HUES48 (cell line): ENCODE results near the gene NOTUM.
A peak's percentile ranks its signal among the peaks of the same experiment; 100 is the strongest.

Source experiments
- H3K27ac ChIP-seq: one replicate; pipeline ENCODE4 v1.7.0; 2013; ENCODE audit warnings: low read depth, low read length, inconsistent platforms
- H3K27me3 ChIP-seq: 2 replicates; pipeline ENCODE4 v1.6.1; 2013; ENCODE audit warnings: mild to moderate bottlenecking, low read length; ENCODE audit not compliant: control insufficient read depth, insufficient read depth
- H3K36me3 ChIP-seq: 2 replicates; pipeline ENCODE4 v1.6.1; 2013; ENCODE audit warnings: low read length; ENCODE audit not compliant: control insufficient read depth, insufficient read depth
- H3K4me1 ChIP-seq: 2 replicates; pipeline ENCODE4 v1.6.1; 2013; ENCODE audit warnings: mild to moderate bottlenecking, low read length; ENCODE audit not compliant: control insufficient read depth, insufficient read depth
- H3K4me3 ChIP-seq: 2 replicates; pipeline ENCODE4 v1.5.1; 2013; ENCODE audit warnings: mild to moderate bottlenecking, low read depth, low read length
- H3K9ac ChIP-seq: 2 replicates; pipeline ENCODE4 v1.6.1; 2013; ENCODE audit warnings: mild to moderate bottlenecking, low read depth, low read length, moderate library complexity
- H3K9me3 ChIP-seq: 2 replicates; pipeline ENCODE4 v1.6.1; 2013; ENCODE audit warnings: low read length; ENCODE audit not compliant: control insufficient read depth, insufficient read depth

NOTUM gene

GRCh38 chr17:81930142-81931125, 30.6 kb downstream of the NOTUM start:
- H3K4me1 ChIP-seq = peaks cover 7% of the 10 kb centered on the region; the same call in 1 of the 2 replicates
- H3K9ac ChIP-seq = no peak overlapping the region

GRCh38 chr17:81929253-81930141, 31.5 kb downstream of the NOTUM start:
- peaks cover 15% of the 10 kb centered on the region for H3K4me1 ChIP-seq
- H3K36me3 ChIP-seq = peaks cover 16% of the 10 kb centered on the region
- no peaks in the 10 kb centered on the region for H3K9me3 ChIP-seq
- no peak overlapping the region for H3K27ac ChIP-seq
- H3K9ac ChIP-seq = no peak overlapping the region
- peaks cover 12% of the 10 kb centered on the region; the same call in 1 of the 2 replicates for H3K27me3 ChIP-seq
- H3K4me3 ChIP-seq = no peak overlapping the region

More at GRCh38 chr17:81930142-81931125, 30.6 kb downstream of the NOTUM start:
- Histone ChIP-seq H3K9me3 (no peaks in the 10 kb centered on the region), H3K27me3 (peaks cover 12% of the 10 kb centered on the region; the same call in 1 of the 2 replicates), H3K27ac (no peak overlapping the region), H3K4me3 (no peak overlapping the region), H3K36me3 (peaks cover 26% of the 10 kb centered on the region)

- no peak overlapping the region for H3K27ac ChIP-seq
- 0 out of 2 replicates have a peak overlapping the region, but pooled peaks have one; percentile 41 for H3K9ac ChIP-seq
These were observed 32.3 kb downstream of the NOTUM start for GRCh38 chr17:81928544-81929252.

GRCh38 chr17:81927653-81928543, 33.1 kb downstream of the NOTUM start, which contains the start of gene MAFG:
Gene MAFG, minus strand, starts transcription at chr17:81927735. Its CDS starts 4,550 bp downstream, at chr17:81923185.
- Histone ChIP-seq H3K36me3 (peaks cover under 1% of the 10 kb centered on the region; the same call in 1 of the 2 replicates), H3K27ac (peak within 1 kb of the TSS; percentile 88), H3K4me1 (peaks cover 29% of the 10 kb centered on the region)

More at GRCh38 chr17:81928544-81929252, 32.3 kb downstream of the NOTUM start:
- Histone ChIP-seq H3K9me3 (no peaks in the 10 kb centered on the region), H3K36me3 (peaks cover 8% of the 10 kb centered on the region), H3K4me3 (peak overlapping the region; percentile 73), H3K27me3 (peaks cover 12% of the 10 kb centered on the region; the same call in 1 of the 2 replicates), H3K4me1 (peaks cover 23% of the 10 kb centered on the region)

GRCh38 chr17:81927152-81927652, 33.8 kb downstream of the NOTUM start:
- no peaks in the 10 kb centered on the region for H3K9me3 ChIP-seq
- peak overlapping the region; percentile 50 for H3K9ac ChIP-seq
- H3K27me3 ChIP-seq = peaks cover 12% of the 10 kb centered on the region; the same call in 1 of the 2 replicates
- peaks cover 32% of the 10 kb centered on the region for H3K4me1 ChIP-seq
- H3K4me3 ChIP-seq = peak overlapping the region; percentile 73
- peaks cover 7% of the 10 kb centered on the region for H3K36me3 ChIP-seq
- peak overlapping the region; percentile 88 for H3K27ac ChIP-seq

More at GRCh38 chr17:81927653-81928543, 33.1 kb downstream of the NOTUM start, which contains the start of gene MAFG:
- Histone ChIP-seq H3K27me3 (peaks cover 12% of the 10 kb centered on the region; the same call in 1 of the 2 replicates), H3K9ac (peak within 1 kb of the TSS; percentile 50), H3K4me3 (peak within 1 kb of the TSS; percentile 73), H3K9me3 (no peaks in the 10 kb centered on the region)

- Histone ChIP-seq H3K27ac (peak overlapping the region; percentile 88), H3K4me1 (peaks cover 32% of the 10 kb centered on the region), H3K9me3 (no peaks in the 10 kb centered on the region), H3K9ac (peak overlapping the region; percentile 50), H3K27me3 (peaks cover 12% of the 10 kb centered on the region; the same call in 1 of the 2 replicates), H3K4me3 (peak overlapping the region; percentile 66), H3K36me3 (peaks cover 13% of the 10 kb centered on the region)
These were observed 34.4 kb downstream of the NOTUM start for GRCh38 chr17:81926451-81927151.

- H3K4me1 ChIP-seq = peaks cover 32% of the 10 kb centered on the region
- no peaks in the 10 kb centered on the region for H3K9me3 ChIP-seq
- H3K27ac ChIP-seq = peak overlapping the region; percentile 88
- peaks cover 12% of the 10 kb centered on the region; the same call in 1 of the 2 replicates for H3K27me3 ChIP-seq
- no peak overlapping the region for H3K9ac ChIP-seq
- H3K4me3 ChIP-seq = peak overlapping the region; percentile 66
- peaks cover 19% of the 10 kb centered on the region for H3K36me3 ChIP-seq
These were observed 35.0 kb downstream of the NOTUM start for GRCh38 chr17:81925860-81926450.

GRCh38 chr17:81924557-81925532, 36.1 kb downstream of the NOTUM start:
- Histone ChIP-seq H3K27me3 (peaks cover 12% of the 10 kb centered on the region; the same call in 1 of the 2 replicates), H3K36me3 (peaks cover 30% of the 10 kb centered on the region), H3K27ac (peak overlapping the region; percentile 93), H3K4me3 (peak overlapping the region; percentile 44; the same call in 1 of the 2 replicates), H3K9ac (0 out of 2 replicates have a peak overlapping the region, but pooled peaks have one; percentile 24), H3K9me3 (no peaks in the 10 kb centered on the region), H3K4me1 (peaks cover 32% of the 10 kb centered on the region)
